ENCODE measurements around the gene PTPRN2.

- TF ChIP-seq CTCF (IDR thresholded peaks at IDR 0.05) (no peak), EP300 (IDR thresholded peaks at IDR 0.05) (no peak), POLR2A (IDR thresholded peaks at IDR 0.05) (no peak), POLR2AphosphoS5 (IDR thresholded peaks at IDR 0.05) (no peak)
Measured at GRCh38 chr7:158003441-158004122, 584.0 kb downstream of the PTPRN2 start.

Data from sigmoid colon (tissue), 4 donors.